Activated CD4-positive, alpha-beta T cell treated with anti-CD3 and anti-CD28 coated beads for 36 hours (primary cell): ENCODE results near the gene NUDT15. TPM values are rescaled to one million over a fixed set of nuclear protein-coding genes. Genes with fewer than 3 reads are reported as not detected.
A peak's percentile ranks its signal among the peaks of the same experiment; 100 is the strongest.

Experiments used
- ATAC-seq: fragments of 200-7000 bp; cut with Tn5 transposase; one replicate; pipeline ENCODE4 v1.10.0; 2021; ENCODE audit warnings: mild to moderate bottlenecking, moderate library complexity
- CTCF ChIA-PET: fragments of 350-600 bp; sonication (Branson Sonifier 250); formaldehyde crosslinking; loops from one replicate; lab custom pipeline; 2021; ENCODE audit warnings: antibody characterized with exemption; lab: Charles Lee
- POLR2A ChIA-PET: fragments of 350-600 bp; sonication (Branson Sonifier 250); formaldehyde crosslinking; loops from one replicate; lab custom pipeline; 2021; ENCODE audit warnings: antibody characterized with exemption, inconsistent platforms; lab: Charles Lee
- DNase-seq: peaks from one replicate; pipeline ENCODE4 v3.0.0-alpha.2; 2020
- H3K27ac Mint-ChIP-seq: one replicate; pipeline ENCODE4 v1.8.0; 2021; ENCODE audit warnings: mixed read lengths
- H3K27me3 Mint-ChIP-seq: one replicate; pipeline ENCODE4 v1.8.0; 2021; ENCODE audit warnings: mixed read lengths
- H3K36me3 Mint-ChIP-seq: one replicate; pipeline ENCODE4 v1.8.0; 2021; ENCODE audit warnings: low read depth, mixed read lengths
- H3K4me1 Mint-ChIP-seq: one replicate; pipeline ENCODE4 v1.8.0; 2021; ENCODE audit warnings: mixed read lengths
- H3K4me3 Mint-ChIP-seq: one replicate; pipeline ENCODE4 v1.8.0; 2021; ENCODE audit warnings: mild to moderate bottlenecking, moderate library complexity, mixed read lengths
- H3K9me3 Mint-ChIP-seq: one replicate; pipeline ENCODE4 v1.8.0; 2021; ENCODE audit warnings: low read depth, mixed read lengths
- intact Hi-C, 2 experiments: fragments of 100-400 bp; cut with DNase I in 1 of 2; cut with micrococcal nuclease in 1 of 2; formaldehyde crosslinking; loops; one replicate each; pipeline versions ENCODE4 v1.14.2 to v1.15.1; 2022 to 2024; cut with DNase I, micrococcal nuclease
- total RNA-seq, 2 experiments: library from RNA; stranded (reverse); gene quantifications; one replicate each; pipeline ENCODE4 v1.2.3, GENCODE V29; 2021

The NUDT15 gene
- total RNA-seq, 2 experiments from 2014 or later = 12.3 to 18.2 TPM

- intact Hi-C loops = no loop called here
- H3K36me3 Mint-ChIP-seq = peaks cover 99% of the 10 kb centered on the region
- no peak overlapping the region for H3K4me3 Mint-ChIP-seq
- H3K4me1 Mint-ChIP-seq = peaks cover 5% of the 10 kb centered on the region
- ChIA-PET POLR2A (no interaction called here), CTCF (interaction anchor here (0.7 to 1.1 kb wide), 2 partner anchors 24 to 1829 kb away, joined by 3 to 5 read pairs; partner anchors contain the start of gene MED4)
- H3K27ac Mint-ChIP-seq = no peak overlapping the region
- ATAC-seq (no peak), DNase-seq (no peak)
- no peaks in the 10 kb centered on the region for H3K27me3 Mint-ChIP-seq
- H3K9me3 Mint-ChIP-seq = peaks cover 30% of the 10 kb centered on the region
Measured at GRCh38 chr13:48070942-48071341, 33.4 kb downstream of the NUDT15 start.

DNA sequence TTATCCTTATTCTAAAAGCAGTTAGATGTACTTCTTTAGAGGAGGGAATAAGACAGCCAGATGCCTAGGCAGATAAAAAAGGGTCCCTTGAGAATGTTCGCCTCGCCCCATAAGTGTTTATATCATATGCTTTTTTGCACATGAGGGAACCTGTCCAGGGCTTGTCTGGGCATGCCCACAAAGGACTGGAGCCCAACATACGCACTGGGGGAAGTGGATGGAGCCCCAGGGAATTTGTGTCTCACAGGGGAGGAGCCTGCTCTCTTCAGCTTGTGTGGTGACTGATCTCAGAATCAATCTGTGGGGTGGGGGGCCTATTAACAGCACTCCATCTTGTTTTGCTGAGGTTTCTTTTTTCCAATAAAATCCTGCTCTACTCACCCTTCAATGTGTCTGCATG lies 34.8 kb downstream of the NUDT15 start:
- CTCF ChIA-PET = interaction anchor here (0.6 to 1.2 kb wide), 2 partner anchors 16 to 529 kb away, joined by 3 read pairs; no protein-coding TSS in a partner anchor
- no peak overlapping the region for H3K4me3 Mint-ChIP-seq
- peaks cover 97% of the 10 kb centered on the region for H3K36me3 Mint-ChIP-seq
- H3K4me1 Mint-ChIP-seq = no peaks in the 10 kb centered on the region
- no peaks in the 10 kb centered on the region for H3K27me3 Mint-ChIP-seq
- DNase-seq (no peak), ATAC-seq (no peak)
- H3K27ac Mint-ChIP-seq = no peak overlapping the region
- intact Hi-C loops = no loop called here
- POLR2A ChIA-PET = no interaction called here
- peaks cover 30% of the 10 kb centered on the region for H3K9me3 Mint-ChIP-seq

DNA sequence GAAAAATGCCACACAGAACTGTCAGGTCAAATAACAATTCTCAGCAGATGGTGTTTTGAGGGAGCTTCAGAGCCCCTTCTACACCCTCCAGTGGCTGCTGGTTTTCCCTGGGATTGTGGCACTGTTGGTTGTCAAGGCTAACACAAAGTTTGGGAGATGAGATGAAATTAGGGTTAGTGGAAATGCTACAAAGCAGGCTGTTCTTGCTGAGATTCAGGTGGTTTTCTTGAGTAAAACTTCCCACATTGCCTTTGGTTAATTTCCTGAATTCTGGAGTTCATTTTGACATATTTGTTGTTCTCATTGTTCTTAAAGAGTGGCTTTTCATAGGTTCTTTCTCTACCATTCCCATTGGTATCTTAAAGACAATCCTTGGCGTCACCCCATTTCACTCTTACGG lies 35.3 kb downstream of the NUDT15 start:
- ChIA-PET CTCF (interaction anchor here (0.6 to 1.0 kb wide), 2 partner anchors 11 to 36 kb away, joined by 5 read pairs; partner anchors contain the start of gene NUDT15), POLR2A (no interaction called here)
- Mint-ChIP-seq H3K27ac (no peak overlapping the region), H3K27me3 (no peaks in the 10 kb centered on the region), H3K9me3 (peaks cover 30% of the 10 kb centered on the region), H3K4me3 (no peak overlapping the region), H3K36me3 (peaks cover 95% of the 10 kb centered on the region), H3K4me1 (no peaks in the 10 kb centered on the region)
- intact Hi-C loops = no loop called here
- DNase-seq (no peak), ATAC-seq (no peak)

DNA sequence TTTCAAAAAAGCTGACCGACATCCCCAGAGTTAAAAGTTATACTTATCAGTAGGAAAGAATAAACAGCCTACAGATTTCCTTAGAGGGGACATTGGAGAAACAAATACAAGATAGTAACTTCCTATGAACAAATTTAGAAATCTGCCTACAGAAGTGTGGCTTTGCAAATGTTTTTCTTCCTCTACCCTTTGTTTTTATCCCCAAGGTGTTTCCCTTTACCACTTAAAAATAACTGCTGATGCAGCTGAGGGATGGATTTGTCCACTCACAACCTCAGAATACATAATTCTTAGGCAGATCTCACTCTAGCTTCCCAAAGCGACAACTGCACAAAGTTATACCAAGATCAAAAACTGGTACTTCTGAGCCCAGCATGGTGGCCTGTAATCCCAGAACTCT lies 36.5 kb downstream of the NUDT15 start:
- intact Hi-C loops = no loop called here
- ATAC-seq (no peak), DNase-seq (no peak)
- ChIA-PET POLR2A (no interaction called here), CTCF (no interaction called here)
- Mint-ChIP-seq H3K27me3 (no peaks in the 10 kb centered on the region), H3K4me3 (no peak overlapping the region), H3K36me3 (peaks cover 93% of the 10 kb centered on the region), H3K9me3 (peaks cover 23% of the 10 kb centered on the region), H3K27ac (no peak overlapping the region), H3K4me1 (peaks cover 7% of the 10 kb centered on the region)

DNA sequence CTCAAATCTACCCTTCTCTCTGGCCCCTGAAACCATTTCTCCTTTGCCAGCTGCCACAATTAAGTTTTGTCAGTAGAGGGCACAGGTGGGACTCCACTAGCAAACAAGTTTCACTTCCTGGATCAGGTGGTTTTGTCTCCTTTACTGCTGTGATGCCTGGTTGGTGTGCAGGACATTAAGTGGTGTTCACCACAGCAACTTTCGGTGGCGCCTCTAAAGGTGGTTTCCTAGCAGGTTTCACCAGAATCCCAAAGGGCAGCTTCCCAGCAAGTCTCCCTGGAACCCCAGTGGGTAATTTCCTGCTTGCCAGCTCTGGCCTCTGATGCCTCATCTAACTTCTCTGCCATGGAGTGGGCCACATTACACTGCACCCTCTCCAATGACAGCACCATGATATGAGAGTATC lies 40.7 kb downstream of the NUDT15 start:
- H3K4me1 Mint-ChIP-seq = peaks cover 7% of the 10 kb centered on the region
- H3K27ac Mint-ChIP-seq = no peak overlapping the region
- H3K27me3 Mint-ChIP-seq = no peaks in the 10 kb centered on the region
- POLR2A ChIA-PET = no interaction called here
- DNase-seq (peak; percentile 40), ATAC-seq (peak; percentile 87)
- intact Hi-C loops = no loop called here
- peaks cover 68% of the 10 kb centered on the region for H3K36me3 Mint-ChIP-seq
- H3K9me3 Mint-ChIP-seq = no peaks in the 10 kb centered on the region
- CTCF ChIA-PET = interaction anchor here (0.6 to 3.0 kb wide), 5 partner anchors 10 to 466 kb away, joined by 3 to 12 read pairs (median 5); partner anchors contain the start of genes MED4 and NUDT15
- H3K4me3 Mint-ChIP-seq = no peak overlapping the region

DNA sequence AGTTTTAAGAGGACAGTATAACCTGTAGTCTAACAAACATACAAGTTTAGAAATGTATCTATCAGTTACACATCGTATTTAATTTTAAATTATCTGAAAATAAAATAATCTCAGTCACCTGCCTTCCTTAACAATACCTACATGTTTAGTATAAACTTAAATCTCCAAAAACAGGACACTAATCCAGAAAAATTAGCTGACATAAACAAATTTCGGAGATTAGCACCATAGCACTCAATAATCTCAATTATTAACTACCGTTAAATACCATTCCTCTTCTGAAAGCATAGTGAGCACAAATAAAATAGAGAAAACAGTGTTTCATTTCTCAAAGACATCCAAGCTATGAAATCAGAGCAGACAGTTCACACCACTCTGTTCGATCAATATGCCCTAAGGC lies 44.2 kb downstream of the NUDT15 start:
- POLR2A ChIA-PET = no interaction called here
- no peak overlapping the region for H3K4me3 Mint-ChIP-seq
- DNase-seq (no peak), ATAC-seq (no peak)
- no peak overlapping the region for H3K27ac Mint-ChIP-seq
- intact Hi-C loops = no loop called here
- H3K9me3 Mint-ChIP-seq = no peaks in the 10 kb centered on the region
- CTCF ChIA-PET = no interaction called here
- peaks cover 53% of the 10 kb centered on the region for H3K36me3 Mint-ChIP-seq
- peaks cover 7% of the 10 kb centered on the region for H3K4me1 Mint-ChIP-seq
- H3K27me3 Mint-ChIP-seq = no peaks in the 10 kb centered on the region

GRCh38 chr13:48086272-48086671 lies 48.7 kb downstream of the NUDT15 start:
- Mint-ChIP-seq H3K27me3 (no peaks in the 10 kb centered on the region), H3K4me3 (no peak overlapping the region), H3K9me3 (no peaks in the 10 kb centered on the region), H3K36me3 (peaks cover 22% of the 10 kb centered on the region), H3K4me1 (peaks cover 13% of the 10 kb centered on the region), H3K27ac (no peak overlapping the region)
- intact Hi-C loops = no loop called here
- ATAC-seq (no peak), DNase-seq (no peak)
- ChIA-PET POLR2A (no interaction called here), CTCF (interaction anchor here (1.5 kb wide), 1 partner anchor 8 kb away, joined by 3 read pairs; the partner anchor contains the start of gene MED4)

DNA sequence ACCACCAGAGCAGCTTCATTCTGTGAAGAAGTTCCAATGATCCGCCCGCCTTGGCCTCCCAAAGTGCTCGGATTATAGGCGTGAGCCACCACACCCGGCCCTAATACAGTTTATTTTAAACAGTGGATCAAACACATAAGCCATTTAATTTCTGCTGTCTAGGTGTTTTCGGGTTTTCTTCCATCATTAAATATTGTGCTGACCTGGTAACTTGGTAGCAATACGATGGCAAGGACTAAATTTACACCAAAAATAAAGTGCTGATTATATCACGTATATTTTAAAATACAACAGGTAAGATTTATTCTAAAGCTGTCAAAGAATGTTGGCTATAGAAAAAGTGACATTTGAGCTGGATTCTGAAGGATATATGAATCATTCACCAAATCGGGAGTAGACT lies 56.1 kb downstream of the NUDT15 start:
- Mint-ChIP-seq H3K9me3 (peaks cover 2% of the 10 kb centered on the region), H3K4me3 (peak overlapping the region; percentile 97), H3K4me1 (peaks cover 40% of the 10 kb centered on the region), H3K27ac (peak overlapping the region; percentile 92), H3K27me3 (no peaks in the 10 kb centered on the region), H3K36me3 (peaks cover 7% of the 10 kb centered on the region)
- intact Hi-C loops = loop anchor here in 1 of 2 experiments (10.0 kb wide), 2 partner anchors 299 to 881 kb away; partner anchors contain the start of gene FNDC3A
- POLR2A ChIA-PET = no interaction called here
- CTCF ChIA-PET = interaction anchor here (1.5 to 3.2 kb wide), 4 partner anchors 15 to 142 kb away, joined by 3 to 21 read pairs (median 10); partner anchors contain the start of gene NUDT15
- ATAC-seq (no peak), DNase-seq (no peak)

- ATAC-seq (peak; percentile 7), DNase-seq (peak; percentile 22)
- Mint-ChIP-seq H3K27me3 (no peaks in the 10 kb centered on the region), H3K4me1 (peaks cover 34% of the 10 kb centered on the region), H3K9me3 (peaks cover 2% of the 10 kb centered on the region), H3K27ac (peak overlapping the region; percentile 92), H3K4me3 (peak overlapping the region; percentile 97), H3K36me3 (peaks cover 7% of the 10 kb centered on the region)
- intact Hi-C loops = loop anchor here in 1 of 2 experiments (2.0 to 10.0 kb wide), 4 partner anchors 300 to 1298 kb away; partner anchors contain the start of genes ESD, FNDC3A and RCBTB2
- ChIA-PET CTCF (interaction anchor here (0.5 to 3.2 kb wide), 17 partner anchors 9 to 411 kb away, joined by 3 to 21 read pairs (median 3); partner anchors contain the start of gene NUDT15), POLR2A (interaction anchor here (0.5 to 0.6 kb wide), 2 partner anchors 104 to 140 kb away, joined by 3 read pairs; no protein-coding TSS in a partner anchor)
Measured at GRCh38 chr13:48094404-48094780, 56.9 kb downstream of the NUDT15 start.

GRCh38 chr13:48094781-48095502 lies 57.4 kb downstream of the NUDT15 start, which contains the start of gene MED4:
Gene MED4, minus strand, starts transcription at chr13:48095104. Its CDS starts 26 bp downstream, at chr13:48095078.
- intact Hi-C loops = loop anchor here (1.0 to 10.0 kb wide), 9 partner anchors 57 to 1298 kb away; partner anchors contain the start of genes ESD (in 1 of the 2), FNDC3A (in 1 of the 2), ITM2B (in 1 of the 2) and NUDT15 (in 1 of the 2)
- peak; percentile 98 for DNase-seq
- ChIA-PET POLR2A (interaction anchor here (0.5 to 1.0 kb wide), 4 partner anchors 104 to 558 kb away, joined by 3 to 4 read pairs (median 3); no protein-coding TSS in a partner anchor), CTCF (interaction anchor here (0.5 to 3.2 kb wide), 21 partner anchors 9 to 1145 kb away, joined by 3 to 21 read pairs (median 3); partner anchors contain the start of gene NUDT15)
- Mint-ChIP-seq H3K36me3 (peaks cover 7% of the 10 kb centered on the region), H3K27me3 (no peaks in the 10 kb centered on the region), H3K4me1 (peaks cover 29% of the 10 kb centered on the region), H3K27ac (peak within 1 kb of the TSS; percentile 92), H3K9me3 (peaks cover 2% of the 10 kb centered on the region), H3K4me3 (peak within 1 kb of the TSS; percentile 97)
- ATAC-seq = peak; percentile 97

GRCh38 chr13:48096670-48097069 lies 59.1 kb downstream of the NUDT15 start:
- no peaks in the 10 kb centered on the region for H3K27me3 Mint-ChIP-seq
- ChIA-PET POLR2A (no interaction called here), CTCF (interaction anchor here (1.0 kb wide), 1 partner anchor 35 kb away, joined by 3 read pairs; no protein-coding TSS in a partner anchor)
- ATAC-seq (no peak), DNase-seq (no peak)
- peaks cover 23% of the 10 kb centered on the region for H3K4me1 Mint-ChIP-seq
- H3K4me3 Mint-ChIP-seq = no peak overlapping the region
- H3K27ac Mint-ChIP-seq = no peak overlapping the region
- intact Hi-C loops = loop anchor here in 1 of 2 experiments (10.0 kb wide), 2 partner anchors 302 to 878 kb away; partner anchors contain the start of gene FNDC3A
- peaks cover 2% of the 10 kb centered on the region for H3K9me3 Mint-ChIP-seq
- peaks cover 7% of the 10 kb centered on the region for H3K36me3 Mint-ChIP-seq
